ENCODE data around the gene EFHD2.
"Not testable (repeated sequence)": the region's sequence is repeated elsewhere in the genome, so short reads cannot be mapped to it uniquely, and the experiment has no call there.

Gene EFHD2

GRCh38 chr1:15456313-15456954 lies 46.7 kb downstream of the EFHD2 start, which contains the start of gene CELA2A:
CELA2A (plus strand) TSS chr1:15456732; CDS start chr1:15456754, 22 bp downstream.
- no peak for DNase-seq

- no peak for DNase-seq
Observed at GRCh38 chr1:15457585-15457984, 47.9 kb downstream of the EFHD2 start.

- DNase-seq, result not testable (repeated sequence)
Observed at GRCh38 chr1:15458388-15458787, 48.7 kb downstream of the EFHD2 start.

GRCh38 chr1:15459771-15460707 lies 50.4 kb downstream of the EFHD2 start:
- no peak for DNase-seq

DNA sequence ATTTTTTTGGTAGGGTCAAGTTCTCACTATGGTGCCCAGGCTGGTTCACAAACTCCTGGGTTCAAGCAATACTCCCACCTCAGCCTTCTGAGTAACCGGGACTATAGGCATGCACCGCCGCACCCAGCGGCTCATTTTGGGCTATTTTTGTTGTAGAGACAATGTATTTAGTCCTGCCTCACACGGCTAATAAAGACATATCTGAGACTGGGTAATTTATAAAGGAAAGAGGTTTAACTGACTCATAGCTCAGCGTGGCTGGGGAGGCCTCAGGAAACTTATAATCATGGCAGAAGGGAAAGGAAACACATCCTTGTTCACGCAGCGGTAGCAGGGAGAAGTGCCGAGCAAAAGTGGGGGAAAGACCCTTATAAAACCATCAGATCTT lies 51.0 kb downstream of the EFHD2 start:
- DNase-seq, result no peak

DNA sequence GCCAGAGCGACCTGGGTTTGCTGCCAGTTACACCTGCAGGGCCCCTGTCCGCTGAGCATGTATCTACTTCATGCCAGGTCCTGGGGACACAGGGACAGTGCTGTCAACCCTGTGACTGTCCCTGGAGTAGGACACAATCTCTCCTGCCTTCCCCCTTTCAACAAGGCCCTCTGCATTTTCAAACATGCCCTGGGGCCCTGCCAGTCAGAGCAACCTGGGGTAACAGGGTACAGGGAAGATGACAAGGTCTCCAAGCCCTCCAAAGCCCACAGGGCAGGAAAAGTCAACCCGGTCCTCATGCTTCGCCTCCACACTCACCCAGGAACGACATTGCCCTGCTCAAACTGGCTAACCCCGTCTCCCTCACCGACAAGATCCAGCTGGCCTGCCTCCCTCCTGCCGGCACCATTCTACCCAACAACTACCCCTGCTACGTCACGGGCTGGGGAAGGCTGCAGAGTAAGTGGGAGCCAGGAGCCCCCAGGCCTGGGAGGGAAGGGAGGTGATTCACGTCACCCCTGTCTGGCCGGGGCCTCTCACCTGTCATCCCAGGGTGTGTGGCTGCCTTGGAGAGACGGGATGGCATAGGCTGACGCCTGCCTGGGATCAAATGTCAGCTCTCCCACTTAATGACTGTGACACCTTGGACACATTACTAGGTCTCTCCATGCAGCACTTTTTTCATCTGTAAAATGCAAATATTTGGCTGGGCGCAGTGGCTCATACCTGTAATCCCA lies 53.5 kb downstream of the EFHD2 start:
- DNase-seq, result not testable (repeated sequence)

- not testable (repeated sequence) for DNase-seq
Observed at GRCh38 chr1:15463926-15464322, 54.2 kb downstream of the EFHD2 start.

DNA sequence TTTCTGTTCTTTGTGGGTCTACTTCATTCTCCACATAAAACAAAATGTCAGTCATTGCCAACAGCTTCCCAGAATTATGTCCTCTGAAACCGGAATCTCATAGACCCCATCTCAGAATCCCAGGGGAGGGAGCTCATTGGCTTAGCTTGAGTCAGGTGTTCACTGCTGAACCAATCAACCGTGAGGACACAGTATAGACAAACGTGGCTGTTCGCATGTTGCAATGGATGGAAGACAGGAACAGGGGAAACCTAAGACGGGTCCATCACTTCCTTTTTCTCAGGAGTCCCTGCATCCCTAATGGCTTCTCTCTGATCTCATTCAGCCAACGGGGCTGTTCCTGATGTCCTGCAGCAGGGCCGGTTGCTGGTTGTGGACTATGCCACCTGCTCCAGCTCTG lies 56.0 kb downstream of the EFHD2 start:
- DNase-seq, result no peak

DNA sequence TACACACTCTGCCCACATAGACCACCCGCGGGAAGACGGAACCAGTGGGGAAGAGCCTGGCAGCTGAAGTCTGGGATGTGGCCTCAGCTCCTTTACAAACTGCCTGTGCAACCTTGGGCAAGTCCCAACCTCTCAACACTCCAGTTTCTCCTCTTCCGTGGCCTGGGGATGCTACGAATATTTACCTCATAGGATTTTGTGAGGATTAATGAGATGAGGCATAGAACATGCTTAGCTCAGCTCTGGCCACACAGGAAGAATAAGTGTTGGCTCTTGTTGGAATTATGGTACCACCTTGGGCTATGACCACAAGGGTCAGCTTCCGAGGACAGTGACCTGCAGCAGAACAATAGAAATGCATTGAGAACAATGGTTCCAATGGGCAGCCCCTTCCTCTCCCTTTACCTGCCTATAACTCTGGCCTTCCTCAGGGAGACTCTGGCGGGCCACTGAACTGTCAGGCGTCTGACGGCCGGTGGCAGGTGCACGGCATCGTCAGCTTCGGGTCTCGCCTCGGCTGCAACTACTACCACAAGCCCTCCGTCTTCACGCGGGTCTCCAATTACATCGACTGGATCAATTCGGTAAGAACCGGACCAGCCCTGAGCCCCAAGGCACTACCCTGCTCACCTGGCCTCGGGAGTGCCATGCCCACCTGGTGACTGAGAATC lies 57.4 kb downstream of the EFHD2 start:
- not testable (repeated sequence) for DNase-seq

- DNase-seq, result no peak
Observed at GRCh38 chr1:15468145-15468544, 58.5 kb downstream of the EFHD2 start.

DNA sequence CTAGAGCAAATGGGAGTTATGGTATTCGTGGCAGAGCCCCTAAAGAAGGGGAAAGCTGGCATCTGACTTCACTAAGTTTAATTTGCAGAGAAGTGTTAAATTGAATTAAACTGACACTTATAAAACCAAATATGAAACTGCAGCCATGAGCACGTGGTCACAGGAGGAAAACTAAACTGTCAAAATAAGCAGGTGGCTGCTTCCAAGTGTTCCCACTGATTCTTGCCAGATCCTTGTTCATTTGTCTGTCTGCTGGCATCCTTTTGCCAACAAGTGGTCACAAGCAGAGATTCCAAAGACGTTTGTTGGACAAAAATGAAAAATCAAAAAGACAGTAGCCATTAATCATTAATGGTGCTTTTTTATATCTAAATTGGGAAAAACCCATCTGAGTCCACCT lies 59.7 kb downstream of the EFHD2 start:
- no peak for DNase-seq

- DNase-seq, result not testable (repeated sequence)
Observed at GRCh38 chr1:15469821-15470448, 60.2 kb downstream of the EFHD2 start.

DNA sequence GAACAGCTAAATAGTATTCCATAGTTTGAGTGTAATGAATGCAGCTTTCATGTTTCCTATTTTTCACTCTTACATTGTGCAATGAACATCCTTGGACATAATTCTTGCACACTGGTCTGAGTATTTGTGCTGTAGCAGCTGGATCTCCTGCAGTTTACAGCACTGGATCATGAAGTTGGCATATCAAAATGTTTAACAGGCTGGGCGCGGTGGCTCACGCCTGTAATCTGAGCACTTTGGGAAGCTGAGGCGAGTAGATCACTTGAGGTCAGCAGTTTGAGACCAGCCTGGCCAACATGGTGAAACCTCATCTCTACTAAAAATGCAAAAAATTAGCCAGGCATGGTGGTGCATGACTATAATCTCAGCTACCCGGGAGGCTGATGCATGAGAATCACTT lies 61.4 kb downstream of the EFHD2 start:
- DNase-seq, result not testable (repeated sequence)

GRCh38 chr1:15471723-15472122 lies 62.0 kb downstream of the EFHD2 start:
- not testable (repeated sequence) for DNase-seq

DNA sequence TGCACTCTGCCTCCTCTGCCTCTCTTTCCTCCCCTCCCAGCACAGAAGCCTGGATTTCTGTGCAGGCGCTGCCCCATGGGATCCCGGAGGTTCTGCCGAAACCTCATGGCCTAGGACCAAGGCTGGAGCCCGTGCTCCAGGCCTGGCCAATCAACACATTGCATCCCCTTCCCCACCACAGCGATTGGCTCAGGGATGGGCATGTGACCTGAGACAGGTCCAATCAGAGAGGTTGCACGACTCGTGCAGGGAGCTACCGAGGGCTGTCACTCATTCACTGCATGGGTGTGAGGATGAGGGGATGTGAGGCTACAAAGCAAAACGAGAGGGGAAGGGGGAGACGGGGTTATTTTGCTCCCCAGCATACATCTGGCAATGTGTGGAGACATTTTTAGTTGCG lies 62.9 kb downstream of the EFHD2 start:
- no peak for DNase-seq

- no peak for DNase-seq
Observed at GRCh38 chr1:15475752-15476314, 66.1 kb downstream of the EFHD2 start, which contains the start of gene CELA2B. CELA2B (plus strand) TSS chr1:15476104; CDS start chr1:15476126, 22 bp downstream.

GRCh38 chr1:15476927-15477326 lies 67.2 kb downstream of the EFHD2 start:
- DNase-seq, result no peak

- no peak for DNase-seq
Observed at GRCh38 chr1:15477646-15478212, 68.0 kb downstream of the EFHD2 start.

Data from NCI-H345 (cell line).